ENCODE data around the gene TMCC2.
"Not testable (repeated sequence)": the region's sequence is repeated elsewhere in the genome, so short reads cannot be mapped to it uniquely, and the experiment has no call there.

The TMCC2 gene

GRCh38 chr1:205227584-205228013 is at the start of gene TMCC2:
TSS of gene TMCC2 (plus strand) at chr1:205227946. CDS start at chr1:205228565, 619 bp downstream.
- peak; percentile 63 to 68 for DNase-seq

GRCh38 chr1:205179842-205180241 is 47.9 kb upstream of the TMCC2 start:
- no peak for DNase-seq

- DNase-seq = not testable (repeated sequence)
Measured at GRCh38 chr1:205180331-205180730, 47.4 kb upstream of the TMCC2 start.

GRCh38 chr1:205182930-205183329 is 44.8 kb upstream of the TMCC2 start:
- no peak for DNase-seq

- DNase-seq = no peak
Measured at GRCh38 chr1:205183676-205184335, 43.9 kb upstream of the TMCC2 start.

- DNase-seq = no peak
Measured at GRCh38 chr1:205186191-205186590, 41.6 kb upstream of the TMCC2 start.

- DNase-seq = no peak
Measured at GRCh38 chr1:205187420-205187819, 40.3 kb upstream of the TMCC2 start.

GRCh38 chr1:205188098-205188497 is 39.6 kb upstream of the TMCC2 start:
- DNase-seq = no peak

- no peak for DNase-seq
Measured at GRCh38 chr1:205188596-205188995, 39.1 kb upstream of the TMCC2 start.

- DNase-seq = no peak
Measured at GRCh38 chr1:205189131-205189530, 38.6 kb upstream of the TMCC2 start.

- DNase-seq = no peak
Measured at GRCh38 chr1:205190845-205191577, 36.7 kb upstream of the TMCC2 start.

GRCh38 chr1:205191622-205192021 is 36.1 kb upstream of the TMCC2 start:
- no peak for DNase-seq

GRCh38 chr1:205192287-205192686 is 35.5 kb upstream of the TMCC2 start:
- DNase-seq = no peak

GRCh38 chr1:205199090-205199930 is 28.4 kb upstream of the TMCC2 start:
- peak in 1 of 2 experiments; percentile 3 for DNase-seq

- DNase-seq = no peak
Measured at GRCh38 chr1:205199931-205200299, 27.8 kb upstream of the TMCC2 start.

GRCh38 chr1:205204552-205204951 is 23.2 kb upstream of the TMCC2 start:
- no peak for DNase-seq

- no peak for DNase-seq
Measured at GRCh38 chr1:205205055-205205454, 22.7 kb upstream of the TMCC2 start.

GRCh38 chr1:205208811-205209210 is 18.9 kb upstream of the TMCC2 start:
- no peak for DNase-seq

GRCh38 chr1:205210756-205211168 is 17.0 kb upstream of the TMCC2 start:
- no peak for DNase-seq

GRCh38 chr1:205211169-205211838 is 16.4 kb upstream of the TMCC2 start, which contains the start of gene DSTYK:
TSS of gene DSTYK (minus strand) at chr1:205211702. CDS start at chr1:205211535, 167 bp downstream.
- peak; percentile 91 to 92 for DNase-seq

GRCh38 chr1:205211839-205212536 is 15.8 kb upstream of the TMCC2 start:
- no peak for DNase-seq

GRCh38 chr1:205214756-205215155 is 13.0 kb upstream of the TMCC2 start:
- no peak for DNase-seq
